SH-SY5Y (cell line): ENCODE data around the gene KCNJ1.

Source experiments
- GATA2 ChIP-seq: IDR thresholded peaks from 2 replicates; pipeline ENCODE4 v1.6.1; 2011; ENCODE audit warnings: mild to moderate bottlenecking, low read depth, low read length
- GATA3 ChIP-seq: IDR thresholded peaks from 2 replicates; pipeline ENCODE4 v1.6.1; 2011; ENCODE audit warnings: low read depth, mild to moderate bottlenecking, low read length, moderate library complexity

GRCh38 chr11:128884703-128885338 is 17.7 kb upstream of the KCNJ1 start:
- TF ChIP-seq GATA2 (no peak), GATA3 (no peak)
